NCI-H2029 (cell line): Measurements from ENCODE around the gene CD163L1.
"Not testable (repeated sequence)": the region's sequence is repeated elsewhere in the genome, so short reads cannot be mapped to it uniquely, and the experiment has no call there.

Experiments
- DNase-seq: peaks from one replicate; lab custom pipeline; 2025; lab: John Stamatoyannopoulos, UW

CD163L1 gene

GRCh38 chr12:7444076-7444475 is at the start of gene CD163L1:
TSS of gene CD163L1 (minus strand) at chr12:7444153. CDS start at chr12:7444127, 26 bp downstream.
- no peak for DNase-seq

- DNase-seq = no peak
These were observed 49.1 kb upstream of the CD163L1 start for GRCh38 chr12:7493006-7493405.

GRCh38 chr12:7486512-7486911 is 42.6 kb upstream of the CD163L1 start:
- no peak for DNase-seq

- no peak for DNase-seq
These were observed 41.1 kb upstream of the CD163L1 start for GRCh38 chr12:7485095-7485494.

GRCh38 chr12:7483343-7483742 is 39.4 kb upstream of the CD163L1 start:
- DNase-seq = no peak

- no peak for DNase-seq
These were observed 35.8 kb upstream of the CD163L1 start for GRCh38 chr12:7479771-7480170.

- no peak for DNase-seq
These were observed 28.1 kb upstream of the CD163L1 start for GRCh38 chr12:7472060-7472459.

GRCh38 chr12:7460375-7461259 is 16.7 kb upstream of the CD163L1 start:
- DNase-seq = no peak

- no peak for DNase-seq
These were observed 16.0 kb upstream of the CD163L1 start for GRCh38 chr12:7459973-7460372.

GRCh38 chr12:7451756-7452155 is 7.8 kb upstream of the CD163L1 start:
- DNase-seq = no peak

GRCh38 chr12:7450667-7451066 is 6.7 kb upstream of the CD163L1 start:
- DNase-seq = no peak

GRCh38 chr12:7448099-7448498 is 4.1 kb upstream of the CD163L1 start:
- no peak for DNase-seq

GRCh38 chr12:7444537-7444936 is 584 bp upstream of the CD163L1 start:
- DNase-seq = no peak

- no peak for DNase-seq
These were observed 2.7 kb downstream of the CD163L1 start for GRCh38 chr12:7441216-7441615.

- DNase-seq = no peak
These were observed 4.1 kb downstream of the CD163L1 start for GRCh38 chr12:7439579-7440505.

GRCh38 chr12:7438291-7438995 is 5.5 kb downstream of the CD163L1 start:
- DNase-seq = not testable (repeated sequence)

GRCh38 chr12:7437494-7437893 is 6.5 kb downstream of the CD163L1 start:
- not testable (repeated sequence) for DNase-seq

GRCh38 chr12:7434670-7435069 is 9.3 kb downstream of the CD163L1 start:
- DNase-seq = no peak

- DNase-seq = no peak
These were observed 10.6 kb downstream of the CD163L1 start for GRCh38 chr12:7433276-7433822.

GRCh38 chr12:7431993-7432685 is 11.8 kb downstream of the CD163L1 start:
- no peak for DNase-seq

- no peak for DNase-seq
These were observed 32.6 kb downstream of the CD163L1 start for GRCh38 chr12:7411343-7411742.
